Measurements from ENCODE around the gene NAGPA.

DNA sequence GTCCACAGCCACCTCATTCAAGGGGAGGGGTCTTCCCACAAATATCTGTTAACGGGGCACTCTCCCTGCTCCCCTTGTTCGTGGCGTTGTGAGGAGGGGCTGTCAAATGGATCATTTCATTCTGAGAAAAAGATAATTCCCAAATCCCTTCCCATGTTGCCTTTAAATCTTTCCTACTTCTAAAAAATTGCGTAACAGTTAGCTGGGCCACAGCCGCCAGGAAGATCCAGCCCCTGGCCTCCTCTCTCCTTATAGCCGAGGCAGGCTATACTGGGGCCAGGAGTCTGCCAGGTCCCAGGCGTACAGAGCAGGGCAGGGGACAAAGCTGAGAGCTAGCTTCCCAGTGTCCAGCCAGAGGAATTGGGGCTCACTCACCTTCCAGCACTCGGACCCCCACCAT is 31.6 kb upstream of the NAGPA start:
- TF ChIP-seq POLR2AphosphoS5 (IDR thresholded peaks at IDR 0.05; ENCODE audit: low read depth) (no peak), EZH2phosphoT487 (IDR thresholded peaks at IDR 0.05; ENCODE audit: unreplicated experiment) (no peak), EZH2 (IDR thresholded peaks at IDR 0.05; ENCODE audit: low read depth, unreplicated experiment) (no peak), ZNF114 (CRISPR knock-in tag; IDR thresholded peaks at IDR 0.05) (no peak), STAT1 (IDR thresholded peaks at IDR 0.05; ENCODE audit: unreplicated experiment) (no peak), NANOG (IDR thresholded peaks at IDR 0.05; ENCODE audit: borderline replicate concordance) (no peak), CREB1 (CRISPR knock-in tag; IDR thresholded peaks at IDR 0.05; ENCODE audit: low read depth) (no peak), JUNB (IDR thresholded peaks at IDR 0.05; ENCODE audit: unreplicated experiment) (no peak), ZNF331 (CRISPR knock-in tag; IDR thresholded peaks at IDR 0.05; ENCODE audit: low read depth) (no peak)
- TF ChIP-seq, protein P1, sequence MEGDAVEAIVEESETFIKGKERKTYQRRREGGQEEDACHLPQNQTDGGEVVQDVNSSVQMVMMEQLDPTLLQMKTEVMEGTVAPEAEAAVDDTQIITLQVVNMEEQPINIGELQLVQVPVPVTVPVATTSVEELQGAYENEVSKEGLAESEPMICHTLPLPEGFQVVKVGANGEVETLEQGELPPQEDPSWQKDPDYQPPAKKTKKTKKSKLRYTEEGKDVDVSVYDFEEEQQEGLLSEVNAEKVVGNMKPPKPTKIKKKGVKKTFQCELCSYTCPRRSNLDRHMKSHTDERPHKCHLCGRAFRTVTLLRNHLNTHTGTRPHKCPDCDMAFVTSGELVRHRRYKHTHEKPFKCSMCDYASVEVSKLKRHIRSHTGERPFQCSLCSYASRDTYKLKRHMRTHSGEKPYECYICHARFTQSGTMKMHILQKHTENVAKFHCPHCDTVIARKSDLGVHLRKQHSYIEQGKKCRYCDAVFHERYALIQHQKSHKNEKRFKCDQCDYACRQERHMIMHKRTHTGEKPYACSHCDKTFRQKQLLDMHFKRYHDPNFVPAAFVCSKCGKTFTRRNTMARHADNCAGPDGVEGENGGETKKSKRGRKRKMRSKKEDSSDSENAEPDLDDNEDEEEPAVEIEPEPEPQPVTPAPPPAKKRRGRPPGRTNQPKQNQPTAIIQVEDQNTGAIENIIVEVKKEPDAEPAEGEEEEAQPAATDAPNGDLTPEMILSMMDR (conservative IDR thresholded peaks at IDR 0.05; ENCODE audit: low read depth in 2 of 2) = no peak
- TF ChIP-seq, protein P2, sequence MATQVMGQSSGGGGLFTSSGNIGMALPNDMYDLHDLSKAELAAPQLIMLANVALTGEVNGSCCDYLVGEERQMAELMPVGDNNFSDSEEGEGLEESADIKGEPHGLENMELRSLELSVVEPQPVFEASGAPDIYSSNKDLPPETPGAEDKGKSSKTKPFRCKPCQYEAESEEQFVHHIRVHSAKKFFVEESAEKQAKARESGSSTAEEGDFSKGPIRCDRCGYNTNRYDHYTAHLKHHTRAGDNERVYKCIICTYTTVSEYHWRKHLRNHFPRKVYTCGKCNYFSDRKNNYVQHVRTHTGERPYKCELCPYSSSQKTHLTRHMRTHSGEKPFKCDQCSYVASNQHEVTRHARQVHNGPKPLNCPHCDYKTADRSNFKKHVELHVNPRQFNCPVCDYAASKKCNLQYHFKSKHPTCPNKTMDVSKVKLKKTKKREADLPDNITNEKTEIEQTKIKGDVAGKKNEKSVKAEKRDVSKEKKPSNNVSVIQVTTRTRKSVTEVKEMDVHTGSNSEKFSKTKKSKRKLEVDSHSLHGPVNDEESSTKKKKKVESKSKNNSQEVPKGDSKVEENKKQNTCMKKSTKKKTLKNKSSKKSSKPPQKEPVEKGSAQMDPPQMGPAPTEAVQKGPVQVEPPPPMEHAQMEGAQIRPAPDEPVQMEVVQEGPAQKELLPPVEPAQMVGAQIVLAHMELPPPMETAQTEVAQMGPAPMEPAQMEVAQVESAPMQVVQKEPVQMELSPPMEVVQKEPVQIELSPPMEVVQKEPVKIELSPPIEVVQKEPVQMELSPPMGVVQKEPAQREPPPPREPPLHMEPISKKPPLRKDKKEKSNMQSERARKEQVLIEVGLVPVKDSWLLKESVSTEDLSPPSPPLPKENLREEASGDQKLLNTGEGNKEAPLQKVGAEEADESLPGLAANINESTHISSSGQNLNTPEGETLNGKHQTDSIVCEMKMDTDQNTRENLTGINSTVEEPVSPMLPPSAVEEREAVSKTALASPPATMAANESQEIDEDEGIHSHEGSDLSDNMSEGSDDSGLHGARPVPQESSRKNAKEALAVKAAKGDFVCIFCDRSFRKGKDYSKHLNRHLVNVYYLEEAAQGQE (IDR thresholded peaks at IDR 0.05; ENCODE audit: unreplicated experiment) = no peak
- TF ChIP-seq, protein P3, sequence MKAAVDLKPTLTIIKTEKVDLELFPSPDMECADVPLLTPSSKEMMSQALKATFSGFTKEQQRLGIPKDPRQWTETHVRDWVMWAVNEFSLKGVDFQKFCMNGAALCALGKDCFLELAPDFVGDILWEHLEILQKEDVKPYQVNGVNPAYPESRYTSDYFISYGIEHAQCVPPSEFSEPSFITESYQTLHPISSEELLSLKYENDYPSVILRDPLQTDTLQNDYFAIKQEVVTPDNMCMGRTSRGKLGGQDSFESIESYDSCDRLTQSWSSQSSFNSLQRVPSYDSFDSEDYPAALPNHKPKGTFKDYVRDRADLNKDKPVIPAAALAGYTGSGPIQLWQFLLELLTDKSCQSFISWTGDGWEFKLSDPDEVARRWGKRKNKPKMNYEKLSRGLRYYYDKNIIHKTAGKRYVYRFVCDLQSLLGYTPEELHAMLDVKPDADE (IDR thresholded peaks at IDR 0.05) = no peak
- TF ChIP-seq, protein P4, sequence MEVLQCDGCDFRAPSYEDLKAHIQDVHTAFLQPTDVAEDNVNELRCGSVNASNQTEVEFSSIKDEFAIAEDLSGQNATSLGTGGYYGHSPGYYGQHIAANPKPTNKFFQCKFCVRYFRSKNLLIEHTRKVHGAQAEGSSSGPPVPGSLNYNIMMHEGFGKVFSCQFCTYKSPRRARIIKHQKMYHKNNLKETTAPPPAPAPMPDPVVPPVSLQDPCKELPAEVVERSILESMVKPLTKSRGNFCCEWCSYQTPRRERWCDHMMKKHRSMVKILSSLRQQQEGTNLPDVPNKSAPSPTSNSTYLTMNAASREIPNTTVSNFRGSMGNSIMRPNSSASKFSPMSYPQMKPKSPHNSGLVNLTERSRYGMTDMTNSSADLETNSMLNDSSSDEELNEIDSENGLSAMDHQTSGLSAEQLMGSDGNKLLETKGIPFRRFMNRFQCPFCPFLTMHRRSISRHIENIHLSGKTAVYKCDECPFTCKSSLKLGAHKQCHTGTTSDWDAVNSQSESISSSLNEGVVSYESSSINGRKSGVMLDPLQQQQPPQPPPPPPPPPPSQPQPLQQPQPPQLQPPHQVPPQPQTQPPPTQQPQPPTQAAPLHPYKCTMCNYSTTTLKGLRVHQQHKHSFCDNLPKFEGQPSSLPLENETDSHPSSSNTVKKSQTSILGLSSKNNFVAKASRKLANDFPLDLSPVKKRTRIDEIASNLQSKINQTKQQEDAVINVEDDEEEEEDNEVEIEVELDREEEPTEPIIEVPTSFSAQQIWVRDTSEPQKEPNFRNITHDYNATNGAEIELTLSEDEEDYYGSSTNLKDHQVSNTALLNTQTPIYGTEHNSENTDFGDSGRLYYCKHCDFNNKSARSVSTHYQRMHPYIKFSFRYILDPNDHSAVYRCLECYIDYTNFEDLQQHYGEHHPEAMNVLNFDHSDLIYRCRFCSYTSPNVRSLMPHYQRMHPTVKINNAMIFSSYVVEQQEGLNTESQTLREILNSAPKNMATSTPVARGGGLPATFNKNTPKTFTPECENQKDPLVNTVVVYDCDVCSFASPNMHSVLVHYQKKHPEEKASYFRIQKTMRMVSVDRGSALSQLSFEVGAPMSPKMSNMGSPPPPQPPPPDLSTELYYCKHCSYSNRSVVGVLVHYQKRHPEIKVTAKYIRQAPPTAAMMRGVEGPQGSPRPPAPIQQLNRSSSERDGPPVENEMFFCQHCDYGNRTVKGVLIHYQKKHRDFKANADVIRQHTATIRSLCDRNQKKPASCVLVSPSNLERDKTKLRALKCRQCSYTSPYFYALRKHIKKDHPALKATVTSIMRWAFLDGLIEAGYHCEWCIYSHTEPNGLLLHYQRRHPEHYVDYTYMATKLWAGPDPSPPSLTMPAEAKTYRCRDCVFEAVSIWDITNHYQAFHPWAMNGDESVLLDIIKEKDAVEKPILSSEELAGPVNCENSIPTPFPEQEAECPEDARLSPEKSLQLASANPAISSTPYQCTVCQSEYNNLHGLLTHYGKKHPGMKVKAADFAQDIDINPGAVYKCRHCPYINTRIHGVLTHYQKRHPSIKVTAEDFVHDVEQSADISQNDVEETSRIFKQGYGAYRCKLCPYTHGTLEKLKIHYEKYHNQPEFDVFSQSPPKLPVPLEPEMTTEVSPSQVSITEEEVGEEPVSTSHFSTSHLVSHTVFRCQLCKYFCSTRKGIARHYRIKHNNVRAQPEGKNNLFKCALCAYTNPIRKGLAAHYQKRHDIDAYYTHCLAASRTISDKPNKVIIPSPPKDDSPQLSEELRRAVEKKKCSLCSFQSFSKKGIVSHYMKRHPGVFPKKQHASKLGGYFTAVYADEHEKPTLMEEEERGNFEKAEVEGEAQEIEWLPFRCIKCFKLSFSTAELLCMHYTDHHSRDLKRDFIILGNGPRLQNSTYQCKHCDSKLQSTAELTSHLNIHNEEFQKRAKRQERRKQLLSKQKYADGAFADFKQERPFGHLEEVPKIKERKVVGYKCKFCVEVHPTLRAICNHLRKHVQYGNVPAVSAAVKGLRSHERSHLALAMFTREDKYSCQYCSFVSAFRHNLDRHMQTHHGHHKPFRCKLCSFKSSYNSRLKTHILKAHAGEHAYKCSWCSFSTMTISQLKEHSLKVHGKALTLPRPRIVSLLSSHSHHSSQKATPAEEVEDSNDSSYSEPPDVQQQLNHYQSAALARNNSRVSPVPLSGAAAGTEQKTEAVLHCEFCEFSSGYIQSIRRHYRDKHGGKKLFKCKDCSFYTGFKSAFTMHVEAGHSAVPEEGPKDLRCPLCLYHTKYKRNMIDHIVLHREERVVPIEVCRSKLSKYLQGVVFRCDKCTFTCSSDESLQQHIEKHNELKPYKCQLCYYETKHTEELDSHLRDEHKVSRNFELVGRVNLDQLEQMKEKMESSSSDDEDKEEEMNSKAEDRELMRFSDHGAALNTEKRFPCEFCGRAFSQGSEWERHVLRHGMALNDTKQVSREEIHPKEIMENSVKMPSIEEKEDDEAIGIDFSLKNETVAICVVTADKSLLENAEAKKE (CRISPR knock-in tag; IDR thresholded peaks at IDR 0.05) = no peak
